Measurements from ENCODE around the gene IQGAP2.

The IQGAP2 gene

GRCh38 chr5:76383126-76383832 is 19.8 kb upstream of the IQGAP2 start:
- no peak for DNase-seq (ENCODE audit: low spot score)

GRCh38 chr5:76384189-76384588 is 18.9 kb upstream of the IQGAP2 start:
- DNase-seq (ENCODE audit: low spot score), result no peak

DNA sequence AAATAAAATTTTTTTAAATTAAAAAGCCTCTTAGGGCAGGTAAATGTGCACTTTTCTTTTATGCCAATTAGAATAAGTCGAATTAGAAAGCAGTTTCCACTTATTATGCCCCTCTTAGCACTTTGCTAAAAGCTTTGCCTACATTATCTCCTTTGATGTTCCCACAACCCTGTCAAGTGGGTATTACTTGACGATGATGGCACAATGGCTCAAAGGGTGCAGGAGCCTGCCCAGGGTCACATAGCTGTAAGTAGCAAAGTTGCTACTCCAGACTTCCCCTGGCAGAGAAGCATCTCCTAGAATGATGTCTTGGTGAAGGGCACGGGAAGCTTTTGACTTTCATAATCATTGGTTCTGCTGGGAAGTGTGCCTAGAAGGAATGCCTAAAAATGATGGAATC is 18.4 kb upstream of the IQGAP2 start:
- DNase-seq (ENCODE audit: low spot score), result no peak

DNA sequence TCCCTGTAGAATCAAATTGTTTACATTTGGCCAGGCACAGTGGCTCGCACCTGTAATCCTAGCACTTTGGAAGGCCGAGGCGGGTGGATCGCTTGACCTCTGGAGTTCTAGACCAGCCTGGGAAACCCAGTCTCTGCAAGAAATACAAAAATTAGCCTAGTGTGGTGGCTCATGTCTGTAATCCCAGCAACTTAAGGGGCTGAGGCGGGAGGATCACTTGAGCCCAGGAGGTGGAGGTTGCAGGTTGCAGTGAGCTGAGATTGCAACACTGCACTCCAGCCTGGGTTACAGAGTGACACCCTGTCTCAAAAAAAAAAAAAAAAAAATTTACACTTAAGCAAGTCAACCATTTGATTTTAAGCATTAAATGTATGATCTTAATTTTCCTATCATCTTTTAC is 17.5 kb upstream of the IQGAP2 start:
- DNase-seq (ENCODE audit: low spot score), result no peak

GRCh38 chr5:76386360-76386759 is 16.7 kb upstream of the IQGAP2 start:
- no peak for DNase-seq (ENCODE audit: low spot score)

DNA sequence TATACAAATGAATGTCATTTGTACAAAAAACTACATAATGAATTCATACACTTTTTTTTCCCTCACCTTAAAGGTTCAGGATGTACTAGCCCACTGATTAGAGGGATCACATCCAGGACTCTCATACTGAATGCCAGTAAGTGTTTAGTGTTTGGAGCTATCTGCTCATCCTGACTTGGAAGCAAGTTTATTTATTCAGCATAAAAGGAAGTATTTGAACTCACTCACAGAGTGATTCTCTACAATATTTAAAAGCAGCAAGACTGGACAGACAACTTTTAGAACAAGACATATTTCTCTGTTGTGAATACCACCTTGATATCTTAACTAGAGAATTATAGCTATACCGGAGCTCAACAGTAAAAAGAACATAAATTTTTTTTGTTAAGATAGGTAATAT is 14.8 kb upstream of the IQGAP2 start:
- no peak for DNase-seq (ENCODE audit: low spot score)

DNA sequence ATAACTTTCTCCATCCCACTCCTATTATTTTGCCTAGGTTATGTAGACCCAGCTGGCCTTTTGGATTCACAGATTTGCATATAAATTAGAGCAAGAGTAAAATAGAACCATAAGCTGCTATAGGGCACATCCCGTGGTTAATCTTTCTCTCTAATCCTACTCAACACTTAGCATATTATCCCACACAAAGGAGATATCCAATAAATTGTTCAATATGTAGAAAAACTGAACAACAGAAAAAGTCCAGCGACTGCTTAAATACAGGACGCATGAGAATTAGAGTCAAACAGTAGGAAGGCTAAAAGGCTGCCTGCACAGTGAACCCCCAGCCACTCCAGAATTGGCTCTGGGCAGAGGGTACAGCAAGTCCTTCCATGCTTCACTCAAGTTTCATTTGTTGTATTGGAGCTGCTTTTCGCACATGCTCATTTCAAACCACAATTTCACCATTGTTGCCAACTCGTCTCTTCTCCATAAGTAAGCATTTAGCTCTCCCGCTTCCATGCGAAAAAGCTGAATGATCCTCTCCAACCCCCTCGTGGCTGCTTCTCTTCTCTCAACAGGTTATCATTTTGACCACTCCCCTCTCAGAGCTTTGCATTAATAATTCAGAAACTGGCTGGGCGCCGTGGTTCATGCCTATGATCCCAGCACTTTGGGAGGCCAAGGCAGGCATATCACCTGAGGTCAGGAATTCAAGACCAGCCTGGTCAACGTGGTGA is 14.1 kb upstream of the IQGAP2 start:
- DNase-seq (ENCODE audit: low spot score), result no peak

DNA sequence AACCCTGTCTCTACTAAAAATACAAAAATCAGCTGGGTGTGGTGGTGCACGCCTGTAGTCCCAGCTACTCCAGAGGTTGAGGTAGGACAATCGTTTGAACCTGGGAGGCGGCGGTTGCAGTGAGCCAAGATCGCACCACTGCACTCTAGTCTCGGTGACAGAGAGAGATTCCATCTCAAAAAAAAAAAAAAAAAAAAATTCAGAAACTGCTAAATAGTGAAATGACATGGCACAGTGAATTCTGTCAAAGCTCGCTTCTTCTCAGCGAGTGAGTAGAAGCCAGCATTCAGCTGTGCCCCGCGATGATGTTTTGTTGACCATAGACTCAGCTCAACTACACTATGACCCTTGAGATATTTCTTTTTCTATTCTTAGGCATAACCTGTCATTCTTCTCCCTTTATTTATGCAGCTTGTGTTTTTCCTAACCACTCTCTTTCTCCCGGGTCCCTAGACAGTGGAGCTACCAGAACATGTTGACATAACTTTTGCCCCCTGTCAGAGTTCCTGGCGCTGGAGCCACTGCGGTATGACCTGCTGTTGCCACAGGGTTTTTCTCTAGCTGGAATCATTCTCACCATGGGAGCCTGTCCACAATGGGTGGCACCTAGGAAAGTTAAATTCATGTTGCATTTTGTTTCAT is 13.5 kb upstream of the IQGAP2 start:
- no peak for DNase-seq (ENCODE audit: low spot score)

DNA sequence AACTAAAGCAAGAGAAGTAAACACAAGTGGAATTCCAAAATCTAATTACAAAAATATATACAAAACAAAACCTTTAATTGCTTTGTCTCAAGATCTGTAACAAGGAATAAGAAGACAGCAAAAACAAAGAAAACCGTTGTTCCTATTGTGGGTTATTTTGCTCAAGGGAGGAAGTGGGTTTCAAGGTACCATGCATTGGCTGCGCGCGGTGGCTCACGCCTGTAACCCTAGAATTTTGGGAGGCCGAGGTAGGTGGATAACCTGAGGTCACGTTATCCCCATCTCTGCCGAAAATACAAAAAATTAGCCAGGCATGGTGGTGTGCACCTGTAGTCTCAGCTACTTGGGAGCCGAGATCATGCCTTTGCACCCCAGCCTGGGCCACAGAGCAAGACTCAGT is 12.1 kb upstream of the IQGAP2 start:
- no peak for DNase-seq (ENCODE audit: low spot score)

DNA sequence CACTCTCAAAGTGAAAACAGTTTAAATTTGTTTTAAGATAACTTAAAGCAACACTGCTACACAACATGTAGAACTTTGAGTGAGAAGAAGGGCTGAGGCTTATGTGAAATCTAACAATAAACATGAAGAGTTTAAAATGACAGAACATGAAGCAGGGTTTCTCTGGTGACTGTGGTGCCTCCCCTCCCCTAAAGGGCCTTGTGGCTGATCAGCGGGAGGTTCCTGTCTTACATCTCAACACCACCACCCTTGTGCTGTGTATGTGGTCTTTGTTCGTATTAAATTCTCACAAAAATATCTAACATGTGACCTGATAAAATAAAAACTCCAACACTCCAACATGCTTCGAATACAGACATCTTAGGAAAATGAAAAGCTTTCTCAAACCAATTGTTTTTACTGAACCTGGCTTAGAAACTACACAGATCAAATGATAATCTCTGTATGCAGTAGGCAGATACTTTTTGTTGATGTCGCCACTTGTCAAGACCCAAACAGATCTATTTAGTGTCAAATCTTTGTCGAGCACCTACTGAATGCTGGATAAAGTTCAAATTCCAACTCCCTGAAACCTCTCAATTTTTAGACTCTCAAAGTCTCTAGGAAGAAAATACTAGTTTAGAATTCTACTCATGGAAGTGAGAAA is 9.9 kb upstream of the IQGAP2 start:
- no peak for DNase-seq (ENCODE audit: low spot score)

DNA sequence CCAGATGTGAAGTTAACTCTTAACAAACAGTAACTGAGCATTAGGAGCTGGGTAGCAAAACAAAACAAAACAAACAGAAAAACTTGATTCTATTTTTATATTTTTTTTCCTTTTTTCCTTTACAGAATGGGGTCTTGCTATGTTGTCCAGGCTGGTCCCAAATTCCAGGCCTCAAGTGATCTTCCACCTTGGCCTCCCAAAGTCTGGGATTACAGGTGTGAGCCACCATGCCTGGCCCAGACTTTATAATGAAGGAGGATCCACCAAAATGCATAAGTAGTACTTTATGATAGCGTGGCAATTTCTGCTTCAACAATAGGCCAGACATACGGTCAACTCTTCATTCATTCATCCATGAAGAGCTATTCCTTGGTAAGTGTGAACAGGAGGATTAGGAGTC is 5.9 kb upstream of the IQGAP2 start:
- no peak for DNase-seq (ENCODE audit: low spot score)

DNA sequence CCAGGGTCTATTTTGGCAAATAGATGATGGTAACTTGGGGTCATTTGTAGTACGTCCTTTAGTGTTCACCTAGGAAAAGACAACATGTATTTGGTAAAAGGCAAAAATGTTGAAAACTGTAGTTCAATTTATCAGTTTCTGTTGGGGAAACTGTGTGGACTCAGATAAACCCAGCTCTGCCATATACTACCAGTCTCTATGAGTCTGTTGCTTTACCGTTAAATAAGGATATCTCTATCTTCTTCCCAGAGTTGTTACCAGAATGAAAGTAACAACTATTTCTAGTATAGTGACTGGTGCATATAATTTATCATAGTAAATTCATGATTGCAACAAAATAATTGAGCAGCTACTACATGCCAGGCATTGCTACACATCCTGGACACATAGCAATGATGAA is 3.8 kb upstream of the IQGAP2 start:
- DNase-seq (ENCODE audit: low spot score), result no peak

DNA sequence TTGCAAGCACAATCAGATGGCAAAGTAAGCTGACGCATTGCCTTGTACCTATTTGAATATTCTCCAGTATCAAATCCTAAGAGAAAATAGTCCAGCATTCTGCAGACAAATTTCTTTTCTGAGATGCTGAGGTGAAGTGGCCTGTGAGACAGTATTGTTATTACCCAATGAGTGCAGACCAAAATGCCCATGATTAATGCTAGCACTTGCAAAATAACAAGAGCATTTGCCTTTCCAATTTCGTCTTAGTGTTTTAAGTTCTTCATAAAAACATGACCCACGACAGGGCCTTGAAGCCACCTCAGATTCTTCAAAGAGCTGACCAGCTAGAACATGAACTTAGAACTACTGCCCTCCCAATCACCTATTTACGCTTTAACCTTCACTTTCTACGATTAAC is 2.6 kb upstream of the IQGAP2 start:
- no peak for DNase-seq (ENCODE audit: low spot score)

DNA sequence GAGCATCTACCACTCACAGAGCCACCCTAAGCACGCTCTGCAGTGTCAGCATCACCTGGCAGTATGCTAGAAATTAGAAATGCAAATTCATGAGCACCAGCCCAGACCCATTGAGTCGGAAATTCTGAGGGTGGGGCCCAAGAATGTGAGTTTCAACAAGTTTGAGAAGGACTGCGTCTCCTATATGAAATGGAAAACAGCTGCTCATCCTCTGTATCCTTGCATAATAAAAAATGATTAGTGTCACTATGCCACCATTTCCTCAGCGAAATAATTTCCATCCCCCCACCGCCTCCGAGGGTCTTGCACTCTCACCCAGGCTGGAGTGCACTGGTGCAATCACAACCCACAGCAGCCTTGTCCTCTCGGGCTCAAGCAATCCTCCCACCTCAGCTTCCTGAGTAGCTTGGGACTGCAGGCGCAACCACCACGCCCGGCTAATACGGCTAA is 1.3 kb upstream of the IQGAP2 start:
- no peak for DNase-seq (ENCODE audit: low spot score)

DNA sequence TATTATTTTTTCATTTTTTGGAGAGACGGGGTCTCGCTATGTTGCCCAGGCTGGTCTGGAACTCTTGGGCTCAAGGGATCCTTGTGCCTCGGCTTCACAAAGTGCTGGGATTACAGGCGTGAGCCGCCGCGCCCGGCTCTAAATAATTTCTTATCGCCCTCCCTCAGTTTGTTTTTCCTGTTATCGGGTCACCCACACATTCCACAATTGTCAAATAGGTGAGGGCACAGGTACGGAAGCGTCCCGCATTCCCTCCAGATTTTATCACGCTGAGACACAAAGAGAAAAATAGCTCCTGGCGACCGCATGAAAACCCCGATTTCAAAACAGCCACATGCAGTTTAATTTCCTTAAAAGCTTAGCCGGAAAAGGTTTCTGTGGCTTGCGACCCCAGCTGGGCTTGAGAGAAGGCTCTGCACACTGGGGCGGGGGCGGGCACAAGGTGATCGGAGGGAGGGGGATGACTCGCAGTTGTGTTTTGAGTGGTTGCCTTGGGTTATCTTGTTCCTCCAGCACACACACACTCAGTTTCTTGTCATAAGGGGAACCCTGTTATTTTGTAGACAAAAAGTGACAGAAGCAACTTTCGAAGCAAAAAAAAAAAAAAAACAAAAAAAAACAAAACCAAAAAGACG is 717 bp upstream of the IQGAP2 start:
- DNase-seq (ENCODE audit: low spot score), result peak; percentile 54

- DNase-seq (ENCODE audit: low spot score), result peak; percentile 75
These were observed 709 bp downstream of the IQGAP2 start for GRCh38 chr5:76403766-76404222.

DNA sequence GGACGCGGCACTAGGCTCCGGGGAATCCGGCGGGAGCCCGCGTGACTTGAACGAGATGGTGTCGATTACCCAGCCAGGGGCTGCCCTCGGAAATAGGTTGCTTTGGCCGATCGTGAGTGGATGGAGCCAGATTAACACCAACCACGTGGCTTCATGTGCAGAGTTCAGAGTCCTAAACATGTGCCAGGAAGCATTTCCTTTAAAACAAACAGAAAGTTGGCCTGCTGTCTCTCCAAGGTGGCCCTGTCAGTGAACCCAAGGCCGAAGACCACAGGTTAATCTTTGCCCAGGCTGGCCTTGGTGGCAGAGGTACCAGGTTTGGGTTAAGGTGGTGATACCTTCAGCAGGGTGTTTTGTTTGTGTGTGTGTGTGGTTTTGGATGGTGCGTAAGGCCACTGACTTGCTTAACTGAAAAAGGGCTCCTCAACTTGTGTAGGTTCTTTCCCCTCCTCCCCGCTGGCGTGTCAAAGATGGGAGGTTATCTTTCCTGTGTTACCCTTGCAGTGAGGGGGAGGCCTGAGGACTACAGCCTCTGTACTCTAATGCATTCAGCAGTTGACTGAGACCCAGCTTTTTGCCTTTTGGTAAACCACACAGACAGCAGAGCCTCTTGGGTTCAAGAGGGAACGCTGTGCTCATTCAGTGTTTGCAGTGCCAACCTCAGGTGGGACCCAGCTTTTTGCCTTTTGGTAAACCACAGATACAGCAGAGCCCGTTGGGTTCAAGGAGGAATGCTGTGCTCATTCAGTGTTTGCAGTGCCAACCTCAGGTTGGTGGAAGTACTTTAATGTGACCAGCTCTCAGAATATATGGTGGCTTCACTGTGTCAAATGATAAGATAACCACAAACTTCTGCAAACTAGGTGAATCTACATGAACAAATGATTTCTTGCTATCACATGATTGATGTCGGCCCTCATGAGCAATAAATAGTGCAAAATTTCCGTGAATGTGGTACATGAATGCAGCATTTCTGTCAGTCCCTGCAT is 1.4 kb downstream of the IQGAP2 start:
- DNase-seq (ENCODE audit: low spot score), result peak; percentile 67

DNA sequence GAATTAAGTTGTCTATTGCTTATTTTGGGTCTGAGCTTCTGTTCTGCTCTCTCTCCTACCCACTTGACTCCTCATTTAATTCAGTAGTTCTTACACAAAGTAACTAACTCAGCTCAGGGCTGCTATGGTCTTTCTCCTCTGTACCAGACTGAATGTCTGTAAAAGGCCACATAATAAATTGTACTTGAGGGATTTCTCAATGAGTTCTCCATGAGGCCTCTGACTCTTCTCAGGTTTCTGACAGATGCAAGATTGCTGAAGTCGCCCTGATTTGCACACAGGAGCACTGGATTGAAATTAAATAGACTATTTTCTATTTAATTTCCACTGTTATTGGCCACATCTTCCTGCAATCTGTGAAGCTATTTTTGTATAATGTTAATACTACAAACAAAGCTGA is 2.9 kb downstream of the IQGAP2 start:
- no peak for DNase-seq (ENCODE audit: low spot score)

DNA sequence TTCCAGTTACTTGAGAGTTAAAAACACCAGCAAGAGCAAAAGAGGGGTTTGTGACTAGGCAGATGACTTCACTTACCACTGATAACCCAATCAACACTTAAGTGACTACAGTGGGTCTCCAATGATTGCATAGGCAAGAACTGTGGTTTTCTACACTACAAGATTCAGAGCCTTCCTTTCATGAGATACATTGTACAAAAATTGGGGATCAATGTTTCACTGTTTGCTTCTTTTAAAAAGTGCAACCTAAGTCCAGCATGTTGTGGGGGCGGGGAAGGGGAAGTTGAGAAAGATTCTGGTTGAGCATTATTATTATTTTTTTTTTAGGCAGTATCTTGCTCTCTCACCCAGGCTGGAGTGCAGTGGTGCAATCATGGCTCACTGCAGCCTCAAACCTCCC is 3.6 kb downstream of the IQGAP2 start:
- DNase-seq (ENCODE audit: low spot score), result no peak

GRCh38 chr5:76408104-76408654 is 5.1 kb downstream of the IQGAP2 start:
- DNase-seq (ENCODE audit: low spot score), result no peak

DNA sequence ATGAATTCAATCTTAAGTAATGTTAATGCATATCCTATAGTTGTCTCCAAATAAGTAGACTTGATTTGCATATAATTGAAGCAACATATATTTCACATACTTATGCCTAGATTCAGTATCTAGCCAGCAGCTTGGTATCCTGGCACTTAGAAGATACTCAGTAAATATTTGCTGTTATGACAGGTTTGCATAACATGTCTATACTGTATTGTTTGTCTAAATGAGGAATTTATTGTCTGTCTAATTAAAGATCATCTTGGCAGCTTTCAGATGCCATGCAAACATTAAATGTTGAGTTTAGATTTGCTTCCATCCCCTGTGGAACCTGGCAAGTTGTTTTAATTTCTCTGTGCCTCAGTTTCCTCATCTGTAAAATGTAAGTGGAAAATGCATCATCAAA is 9.4 kb downstream of the IQGAP2 start:
- no peak for DNase-seq (ENCODE audit: low spot score)

Measured in LoVo (cell line).